ENCODE measurements around the gene CRY1. TPM values are rescaled to one million over a fixed set of nuclear protein-coding genes. Genes with fewer than 3 reads are reported as not detected.

Gene CRY1
- total and polyA plus RNA-seq, 4 donors, result 18.1 to 36.1 (median 28.9) TPM

DNA sequence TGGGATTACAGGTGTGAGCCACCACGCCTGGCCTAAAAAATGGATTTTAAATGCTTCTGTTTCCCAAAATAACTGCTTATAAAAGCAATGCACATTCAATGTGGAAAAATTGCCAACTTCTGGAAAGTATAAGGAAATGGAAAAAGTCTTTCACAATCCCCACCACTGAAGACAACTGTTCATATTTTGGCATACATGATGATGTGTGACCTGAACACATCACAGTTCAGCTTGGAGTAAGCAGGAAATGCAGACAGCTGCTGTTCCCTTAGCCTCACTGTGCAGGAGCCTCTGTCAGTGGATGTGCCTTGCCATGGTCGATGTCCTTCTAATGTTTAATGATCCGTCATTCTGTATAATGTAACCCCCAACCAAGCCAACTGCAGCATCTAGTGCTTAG, 111.6 kb downstream of the CRY1 start:
- H3K36me3 ChIP-seq (ENCODE audit: control insufficient read depth, insufficient read depth, low read length), result peaks cover 13% of the 10 kb centered on the region
- no peak overlapping the region for H3K4me3 ChIP-seq (ENCODE audit: low read depth, low read length)
- H3K27ac ChIP-seq (ENCODE audit: low read depth, low read length), result no peak overlapping the region
- H3K4me1 ChIP-seq (ENCODE audit: control insufficient read depth, insufficient read depth, low read length), result peaks cover 10% of the 10 kb centered on the region
- H3K9me3 ChIP-seq (ENCODE audit: control insufficient read depth, insufficient read depth, low read length), result no peaks in the 10 kb centered on the region
- DNase-seq (ENCODE audit: low read depth in 4 of 6, low spot score in 6 of 6), result no peak
- H3K27me3 ChIP-seq (ENCODE audit: control insufficient read depth, insufficient read depth, low read length), result no peaks in the 10 kb centered on the region
- no CpG with 5 or more reads among the region's 3 CpGs for WGBS (ENCODE audit: insufficient coverage)

DNA sequence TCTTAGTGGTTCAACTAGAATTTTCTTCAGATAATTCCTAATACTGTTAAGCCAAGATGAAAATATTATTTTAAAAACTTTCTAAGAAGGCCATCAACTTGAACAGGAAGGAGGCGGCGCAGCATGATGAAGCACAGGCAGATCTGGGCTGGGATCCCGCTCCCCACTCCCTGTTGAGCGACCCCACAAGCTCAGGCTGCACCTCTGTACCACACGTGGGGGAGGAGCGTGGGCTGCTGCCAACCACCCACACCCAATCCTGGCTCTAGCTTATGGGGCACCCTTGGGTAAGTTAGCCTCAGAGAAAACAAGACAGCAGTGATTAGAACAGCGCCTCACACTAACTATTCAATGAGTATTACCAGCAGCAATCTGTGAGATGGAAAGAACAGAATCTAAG, 112.4 kb downstream of the CRY1 start:
- Histone ChIP-seq H3K9me3 (ENCODE audit: control insufficient read depth, insufficient read depth, low read length) (no peaks in the 10 kb centered on the region), H3K4me3 (ENCODE audit: low read depth, low read length) (no peak overlapping the region), H3K27me3 (ENCODE audit: control insufficient read depth, insufficient read depth, low read length) (no peaks in the 10 kb centered on the region), H3K27ac (ENCODE audit: low read depth, low read length) (peak overlapping the region; percentile 43), H3K4me1 (ENCODE audit: control insufficient read depth, insufficient read depth, low read length) (peaks cover 10% of the 10 kb centered on the region), H3K36me3 (ENCODE audit: control insufficient read depth, insufficient read depth, low read length) (peaks cover 13% of the 10 kb centered on the region)
- WGBS (ENCODE audit: insufficient coverage), result 90% methylated on average over 2 of the region's 7 CpGs
- DNase-seq (ENCODE audit: low read depth in 4 of 6, low spot score in 6 of 6), result peak in 1 of 6 donors; percentile 40

DNA sequence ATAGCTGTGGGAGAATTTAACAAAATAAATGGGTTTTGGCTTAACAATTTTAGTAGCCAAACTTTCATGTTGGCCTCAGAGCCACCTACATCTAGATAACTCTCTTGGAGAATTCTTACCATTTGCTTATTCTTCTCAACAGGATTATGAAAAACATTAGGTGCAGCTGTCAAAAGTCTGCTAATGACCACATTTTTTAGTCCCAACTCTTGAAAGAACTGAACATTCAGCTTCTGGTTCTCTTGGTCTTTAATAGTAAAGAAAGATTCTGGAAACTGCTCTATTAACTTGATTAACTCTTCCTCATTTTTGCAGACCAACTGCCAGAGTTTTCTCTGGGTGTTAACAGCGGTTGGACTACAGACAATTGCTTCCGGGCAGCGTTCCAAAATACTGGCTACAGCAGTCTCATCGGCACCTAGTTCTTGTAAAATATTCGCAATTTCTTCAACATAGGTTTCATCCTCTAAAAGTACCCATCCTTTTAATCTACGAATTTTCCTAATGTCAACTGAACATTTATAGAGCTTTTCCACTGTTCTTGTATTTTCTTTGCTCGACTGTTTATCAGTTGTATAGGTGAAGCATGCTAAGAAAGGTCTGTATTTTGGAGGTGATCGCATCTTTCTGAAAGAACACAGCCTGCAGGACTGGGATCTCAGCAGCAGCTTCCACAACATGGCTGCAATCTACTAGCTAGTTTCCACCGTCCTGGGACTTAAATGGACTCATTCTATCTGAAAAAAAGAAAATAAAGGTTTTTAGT, 115.1 kb downstream of the CRY1 start:
- peak overlapping the region; percentile 13 for H3K27ac ChIP-seq (ENCODE audit: low read depth, low read length)

DNA sequence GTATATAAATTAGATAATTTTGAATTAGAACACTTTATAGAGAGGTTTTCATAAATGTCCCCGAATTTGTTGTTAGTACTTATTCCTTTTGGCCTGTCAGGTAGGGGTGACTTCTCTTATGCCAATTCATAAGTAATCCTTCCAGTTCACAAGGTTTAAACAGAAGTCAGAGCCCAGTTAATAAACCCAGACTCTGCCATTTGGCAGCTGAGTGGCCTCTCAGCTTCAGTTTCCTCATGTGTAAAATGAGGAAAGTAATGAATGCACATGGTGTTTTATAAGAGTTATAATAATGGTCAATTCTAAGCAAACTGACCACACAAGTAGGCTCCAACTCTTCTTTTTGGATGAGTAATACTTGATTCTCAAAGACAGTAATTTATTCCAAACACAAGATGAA, 116.7 kb downstream of the CRY1 start:
- no peak for DNase-seq (ENCODE audit: low read depth in 4 of 6, low spot score in 6 of 6)
- H3K27ac ChIP-seq (ENCODE audit: low read depth, low read length), result no peak overlapping the region

More for the DNA sequence above, 115.1 kb downstream of the CRY1 start:
- WGBS (ENCODE audit: insufficient coverage), result 15% methylated on average over 4 of the region's 9 CpGs
- Histone ChIP-seq H3K9me3 (ENCODE audit: control insufficient read depth, insufficient read depth, low read length) (no peaks in the 10 kb centered on the region), H3K4me1 (ENCODE audit: control insufficient read depth, insufficient read depth, low read length) (peaks cover 7% of the 10 kb centered on the region), H3K4me3 (ENCODE audit: low read depth, low read length) (no peak overlapping the region), H3K27me3 (ENCODE audit: control insufficient read depth, insufficient read depth, low read length) (no peaks in the 10 kb centered on the region), H3K36me3 (ENCODE audit: control insufficient read depth, insufficient read depth, low read length) (peaks cover 3% of the 10 kb centered on the region)
- DNase-seq (ENCODE audit: low read depth in 4 of 6, low spot score in 6 of 6), result peak in 3 of 6 donors; percentile 61 to 82 (median 77)

DNA sequence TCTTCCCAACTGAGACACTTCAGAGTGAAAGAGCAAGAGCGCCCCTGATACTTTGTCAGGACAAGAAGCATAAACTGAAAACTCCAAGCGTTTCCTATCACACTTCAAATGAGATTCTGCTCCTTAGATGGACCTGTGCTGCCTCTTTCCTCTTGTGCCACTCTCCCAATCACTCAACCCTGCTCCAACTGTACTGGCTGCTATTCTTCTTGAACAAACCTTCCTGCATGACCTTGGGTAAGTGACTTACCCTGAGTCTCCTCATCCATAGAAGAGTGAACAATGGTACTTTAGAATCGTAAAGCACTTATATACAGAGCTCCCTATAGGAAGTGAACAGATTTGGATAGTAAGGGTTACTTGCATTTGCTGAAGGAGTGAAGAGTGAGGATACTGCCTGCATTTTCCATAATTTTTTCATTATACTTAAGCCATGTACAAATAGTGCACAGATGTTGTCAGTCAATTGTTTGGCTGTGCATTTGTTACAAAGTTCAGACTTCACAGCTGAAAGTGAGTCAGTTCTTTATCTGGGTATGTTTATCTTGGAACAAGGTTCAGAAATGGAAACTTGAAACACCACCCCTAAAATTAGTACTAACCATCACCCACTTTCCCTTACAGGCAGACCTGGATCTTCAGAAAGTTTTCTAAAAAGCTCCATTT, 117.2 kb downstream of the CRY1 start:
- H3K4me1 ChIP-seq (ENCODE audit: control insufficient read depth, insufficient read depth, low read length), result peaks cover 7% of the 10 kb centered on the region
- WGBS (ENCODE audit: insufficient coverage), result 86% methylated on average over 2 of the region's 3 CpGs
- H3K9me3 ChIP-seq (ENCODE audit: control insufficient read depth, insufficient read depth, low read length), result no peaks in the 10 kb centered on the region
- no peak for DNase-seq (ENCODE audit: low read depth in 4 of 6, low spot score in 6 of 6)
- H3K27ac ChIP-seq (ENCODE audit: low read depth, low read length), result no peak overlapping the region
- no peaks in the 10 kb centered on the region for H3K27me3 ChIP-seq (ENCODE audit: control insufficient read depth, insufficient read depth, low read length)
- peaks cover 4% of the 10 kb centered on the region for H3K36me3 ChIP-seq (ENCODE audit: control insufficient read depth, insufficient read depth, low read length)
- H3K4me3 ChIP-seq (ENCODE audit: low read depth, low read length), result no peak overlapping the region

More for the DNA sequence above, 116.7 kb downstream of the CRY1 start:
- Histone ChIP-seq H3K27me3 (ENCODE audit: control insufficient read depth, insufficient read depth, low read length) (no peaks in the 10 kb centered on the region), H3K4me3 (ENCODE audit: low read depth, low read length) (no peak overlapping the region), H3K36me3 (ENCODE audit: control insufficient read depth, insufficient read depth, low read length) (peaks cover 3% of the 10 kb centered on the region), H3K4me1 (ENCODE audit: control insufficient read depth, insufficient read depth, low read length) (peaks cover 7% of the 10 kb centered on the region), H3K9me3 (ENCODE audit: control insufficient read depth, insufficient read depth, low read length) (no peaks in the 10 kb centered on the region)
- no CpG with 5 or more reads among the region's 1 CpG for WGBS (ENCODE audit: insufficient coverage)

DNA sequence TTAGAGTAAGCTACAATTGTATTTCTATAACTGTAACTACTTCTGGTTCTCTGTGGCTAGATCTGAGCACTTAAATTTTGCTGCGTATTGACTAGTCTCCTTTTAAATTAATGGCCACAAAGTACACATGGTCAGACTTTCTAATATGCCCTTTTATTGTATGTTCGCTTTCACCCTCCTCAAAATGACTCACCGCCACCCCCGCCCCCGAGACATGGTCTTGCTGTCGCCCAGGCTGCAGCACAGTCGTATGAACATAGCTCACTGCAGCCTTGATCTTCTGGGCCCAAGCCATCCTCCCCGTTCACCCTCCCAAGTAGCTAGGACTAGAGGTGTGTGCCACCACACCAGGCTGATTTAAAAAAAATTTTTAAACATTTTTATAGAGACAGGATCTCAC, 118.3 kb downstream of the CRY1 start:
- H3K4me1 ChIP-seq (ENCODE audit: control insufficient read depth, insufficient read depth, low read length), result peaks cover 3% of the 10 kb centered on the region
- DNase-seq (ENCODE audit: low read depth in 4 of 6, low spot score in 6 of 6), result no peak

DNA sequence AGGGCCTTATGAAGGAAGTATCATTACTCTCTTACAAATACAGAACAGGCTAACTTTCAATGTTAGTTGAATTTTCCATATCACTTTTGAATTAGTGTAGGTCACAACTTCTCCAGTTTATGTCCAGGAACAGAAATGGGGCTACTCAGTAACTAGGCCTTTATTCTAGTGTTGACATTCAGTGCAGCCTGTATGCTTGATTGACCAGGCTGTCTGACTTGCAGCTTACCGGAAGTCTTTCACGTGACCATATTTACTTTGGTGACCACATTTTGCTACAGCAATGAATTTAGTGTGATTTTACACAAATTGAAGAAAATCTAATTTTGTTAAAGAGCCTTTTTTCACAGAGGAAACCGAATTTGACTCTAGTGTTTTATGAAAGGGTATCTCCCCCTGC, 118.8 kb downstream of the CRY1 start:
- no peak overlapping the region for H3K4me3 ChIP-seq (ENCODE audit: low read depth, low read length)
- WGBS (ENCODE audit: insufficient coverage), result no CpG with 5 or more reads among the region's 3 CpGs
- H3K4me1 ChIP-seq (ENCODE audit: control insufficient read depth, insufficient read depth, low read length), result peaks cover 3% of the 10 kb centered on the region
- no peak for DNase-seq (ENCODE audit: low read depth in 4 of 6, low spot score in 6 of 6)
- no peaks in the 10 kb centered on the region for H3K27me3 ChIP-seq (ENCODE audit: control insufficient read depth, insufficient read depth, low read length)
- no peaks in the 10 kb centered on the region for H3K9me3 ChIP-seq (ENCODE audit: control insufficient read depth, insufficient read depth, low read length)
- H3K27ac ChIP-seq (ENCODE audit: low read depth, low read length), result no peak overlapping the region
- H3K36me3 ChIP-seq (ENCODE audit: control insufficient read depth, insufficient read depth, low read length), result peaks cover 6% of the 10 kb centered on the region

More for the DNA sequence above, 118.3 kb downstream of the CRY1 start:
- H3K9me3 ChIP-seq (ENCODE audit: control insufficient read depth, insufficient read depth, low read length), result no peaks in the 10 kb centered on the region
- H3K27ac ChIP-seq (ENCODE audit: low read depth, low read length), result no peak overlapping the region
- H3K36me3 ChIP-seq (ENCODE audit: control insufficient read depth, insufficient read depth, low read length), result peaks cover 6% of the 10 kb centered on the region
- H3K27me3 ChIP-seq (ENCODE audit: control insufficient read depth, insufficient read depth, low read length), result no peaks in the 10 kb centered on the region
- 98% methylated on average over 7 of the region's 8 CpGs for WGBS (ENCODE audit: insufficient coverage)
- H3K4me3 ChIP-seq (ENCODE audit: low read depth, low read length), result no peak overlapping the region

DNA sequence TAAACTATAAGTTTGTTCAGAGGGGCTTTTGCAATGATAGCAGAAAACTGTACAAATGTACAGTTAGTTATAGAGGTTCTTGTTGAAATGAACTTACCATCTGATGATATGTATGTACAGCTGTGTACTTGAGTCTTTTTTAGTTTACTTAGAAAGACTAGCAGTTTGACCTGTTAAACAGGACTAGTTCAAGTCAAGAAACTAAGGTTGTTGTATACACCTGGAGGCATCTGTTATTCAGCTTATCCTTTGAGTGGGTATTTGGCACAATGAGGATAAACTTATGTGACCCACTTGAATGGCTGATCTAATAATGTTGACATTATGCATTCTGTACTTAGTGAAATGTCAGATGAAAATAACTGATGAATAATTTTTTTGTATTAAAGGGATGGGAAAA, 119.8 kb downstream of the CRY1 start:
- H3K4me1 ChIP-seq (ENCODE audit: control insufficient read depth, insufficient read depth, low read length), result peaks cover 3% of the 10 kb centered on the region
- DNase-seq (ENCODE audit: low read depth in 4 of 6, low spot score in 6 of 6), result no peak
- H3K36me3 ChIP-seq (ENCODE audit: control insufficient read depth, insufficient read depth, low read length), result peaks cover 6% of the 10 kb centered on the region
- no peak overlapping the region for H3K4me3 ChIP-seq (ENCODE audit: low read depth, low read length)
- H3K27me3 ChIP-seq (ENCODE audit: control insufficient read depth, insufficient read depth, low read length), result no peaks in the 10 kb centered on the region
- no peaks in the 10 kb centered on the region for H3K9me3 ChIP-seq (ENCODE audit: control insufficient read depth, insufficient read depth, low read length)
- H3K27ac ChIP-seq (ENCODE audit: low read depth, low read length), result no peak overlapping the region

DNA sequence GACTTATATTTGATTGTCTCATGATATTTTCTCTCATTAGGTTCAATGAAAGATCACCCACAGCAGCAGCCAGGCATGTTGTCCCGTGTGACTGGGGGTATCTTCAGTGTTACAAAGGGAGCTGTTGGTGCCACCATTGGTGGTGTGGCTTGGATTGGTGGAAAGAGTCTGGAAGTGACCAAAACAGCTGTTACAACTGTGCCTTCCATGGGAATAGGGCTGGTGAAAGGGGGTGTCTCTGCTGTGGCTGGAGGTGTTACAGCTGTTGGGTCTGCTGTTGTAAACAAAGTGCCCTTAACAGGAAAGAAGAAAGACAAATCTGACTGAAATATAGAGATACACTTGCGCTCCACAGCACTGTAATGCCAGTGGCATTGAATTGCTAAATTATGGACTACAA, 122.3 kb downstream of the CRY1 start:
- H3K27me3 ChIP-seq (ENCODE audit: control insufficient read depth, insufficient read depth, low read length), result no peaks in the 10 kb centered on the region

DNA sequence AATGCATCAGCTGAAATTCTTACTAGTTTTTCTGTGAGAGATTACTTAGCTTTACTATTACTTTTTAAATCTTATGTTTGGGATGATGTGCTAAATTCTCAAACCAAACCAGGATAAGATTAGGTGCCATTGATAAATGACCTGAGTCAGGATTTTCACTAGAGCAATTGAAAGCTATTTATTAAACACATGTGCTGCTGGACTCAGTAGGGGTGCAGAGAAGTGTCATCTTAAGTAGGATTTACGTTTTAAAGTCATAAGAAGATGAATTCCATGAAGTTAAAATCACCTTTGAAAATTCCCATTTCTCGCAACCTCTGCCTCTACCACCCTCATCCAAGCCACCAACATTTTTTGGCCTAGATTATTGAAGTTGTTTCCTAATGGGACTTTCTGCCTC, 128.8 kb downstream of the CRY1 start:
- WGBS (ENCODE audit: insufficient coverage), result 100% methylated on average over 1 of the region's 2 CpGs
- no peaks in the 10 kb centered on the region for H3K4me1 ChIP-seq (ENCODE audit: control insufficient read depth, insufficient read depth, low read length)
- H3K4me3 ChIP-seq (ENCODE audit: low read depth, low read length), result no peak overlapping the region
- no peaks in the 10 kb centered on the region for H3K27me3 ChIP-seq (ENCODE audit: control insufficient read depth, insufficient read depth, low read length)
- peaks cover 3% of the 10 kb centered on the region for H3K36me3 ChIP-seq (ENCODE audit: control insufficient read depth, insufficient read depth, low read length)
- H3K9me3 ChIP-seq (ENCODE audit: control insufficient read depth, insufficient read depth, low read length), result no peaks in the 10 kb centered on the region
- no peak overlapping the region for H3K27ac ChIP-seq (ENCODE audit: low read depth, low read length)
- no peak for DNase-seq (ENCODE audit: low read depth in 4 of 6, low spot score in 6 of 6)

More for the DNA sequence above, 122.3 kb downstream of the CRY1 start:
- Histone ChIP-seq H3K27ac (ENCODE audit: low read depth, low read length) (no peak overlapping the region), H3K4me1 (ENCODE audit: control insufficient read depth, insufficient read depth, low read length) (peaks cover 3% of the 10 kb centered on the region), H3K36me3 (ENCODE audit: control insufficient read depth, insufficient read depth, low read length) (peaks cover 10% of the 10 kb centered on the region), H3K9me3 (ENCODE audit: control insufficient read depth, insufficient read depth, low read length) (no peaks in the 10 kb centered on the region), H3K4me3 (ENCODE audit: low read depth, low read length) (no peak overlapping the region)
- WGBS (ENCODE audit: insufficient coverage), result 100% methylated on average over 2 of the region's 2 CpGs
- no peak for DNase-seq (ENCODE audit: low read depth in 4 of 6, low spot score in 6 of 6)
